Duodenal mucosa (tissue), 2 donors: ENCODE data around the gene PHGDH.
"Not testable (repeated sequence)": the region's sequence is repeated elsewhere in the genome, so short reads cannot be mapped to it uniquely, and the experiment has no call there.

Experiments
- H3K27ac ChIP-seq: one replicate; pipeline ENCODE4 v1.7.0; 2013; ENCODE audit warnings: low read depth, low read length
- H3K27me3 ChIP-seq, 2 donors: one replicate each; pipeline ENCODE4 v1.7.0; 2013; ENCODE audit warnings: low read length in 2 of 2, control low read depth in 1 of 2; ENCODE audit not compliant: insufficient read depth in 2 of 2, control insufficient read depth in 1 of 2
- H3K36me3 ChIP-seq, 2 donors: one replicate each; pipeline ENCODE4 v1.7.0; 2013; ENCODE audit warnings: low read length in 2 of 2, control low read depth in 1 of 2; ENCODE audit not compliant: insufficient read depth in 2 of 2, control insufficient read depth in 1 of 2
- H3K4me1 ChIP-seq, 2 donors: one replicate each; pipeline ENCODE4 v1.7.0; 2013; ENCODE audit warnings: low read length in 2 of 2, control low read depth in 1 of 2; ENCODE audit not compliant: insufficient read depth in 2 of 2, control insufficient read depth in 1 of 2
- H3K4me3 ChIP-seq, 2 donors: one replicate each; pipeline ENCODE4 v1.7.0; 2013; ENCODE audit warnings: low read length in 2 of 2, low read depth in 1 of 2
- H3K9ac ChIP-seq, 2 donors: one replicate each; pipeline ENCODE4 v1.7.0; 2013; ENCODE audit warnings: low read length in 2 of 2, low read depth in 1 of 2
- H3K9me3 ChIP-seq, 2 donors: one replicate each; pipeline ENCODE4 v1.7.0; 2013; ENCODE audit warnings: low read length in 2 of 2, control low read depth in 1 of 2; ENCODE audit not compliant: control insufficient read depth in 1 of 2

PHGDH gene

DNA sequence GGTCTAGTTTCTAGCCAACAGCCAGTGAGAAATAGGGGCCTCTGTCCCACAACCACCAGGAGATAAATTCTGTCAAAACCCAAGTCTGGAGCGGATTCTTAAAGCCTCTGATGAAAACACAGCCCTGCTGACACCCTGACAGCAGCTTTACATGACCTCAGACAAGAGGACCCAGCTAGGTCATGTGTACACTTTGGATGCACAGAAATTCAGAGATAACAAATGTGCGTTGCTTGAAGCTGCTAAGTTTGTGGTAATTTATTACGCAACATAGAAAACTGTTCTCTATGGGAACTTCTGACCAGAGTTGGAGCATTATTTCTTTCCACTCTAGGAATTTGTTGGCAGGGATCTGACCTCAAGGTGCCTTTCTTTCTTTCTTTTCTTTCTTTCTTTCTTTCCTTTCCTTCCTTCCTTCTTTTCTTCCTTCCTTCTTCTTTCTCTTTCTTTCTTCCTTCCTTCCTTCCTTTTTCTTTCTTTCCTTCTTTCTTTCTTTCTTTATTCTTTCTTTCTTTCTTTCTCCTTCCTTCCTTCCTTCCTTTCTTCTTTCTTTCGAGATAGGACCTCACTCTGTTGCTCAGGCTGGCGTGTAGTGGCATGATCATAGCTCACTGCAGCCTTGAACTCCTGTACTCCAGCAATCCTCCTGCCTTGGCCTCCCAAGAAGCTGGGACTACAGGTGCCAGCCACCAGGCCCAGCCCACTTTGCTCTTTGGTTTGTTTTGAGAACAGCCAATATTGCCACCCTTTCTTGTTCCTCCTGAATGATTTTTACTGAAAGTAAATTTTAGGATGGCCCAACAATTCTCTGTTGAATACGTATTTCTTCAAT, 71.8 kb downstream of the PHGDH start:
- no peaks in the 10 kb centered on the region for H3K27me3 ChIP-seq
- peaks cover 28 to 64% of the 10 kb centered on the region in 2 donors for H3K4me1 ChIP-seq
- H3K9me3 ChIP-seq, result no peaks in the 10 kb centered on the region
- no peak overlapping the region for H3K27ac ChIP-seq
- no peaks in the 10 kb centered on the region for H3K36me3 ChIP-seq
- H3K9ac ChIP-seq, result no peak overlapping the region
- H3K4me3 ChIP-seq, result no peak overlapping the region

GRCh38 chr1:119784191-119784781, 72.6 kb downstream of the PHGDH start:
- Histone ChIP-seq H3K9ac (no peak overlapping the region), H3K36me3 (no peaks in the 10 kb centered on the region), H3K4me3 (no peak overlapping the region), H3K27ac (no peak overlapping the region), H3K4me1 (peaks cover 27 to 63% of the 10 kb centered on the region in 2 donors), H3K9me3 (no peaks in the 10 kb centered on the region), H3K27me3 (no peaks in the 10 kb centered on the region)

DNA sequence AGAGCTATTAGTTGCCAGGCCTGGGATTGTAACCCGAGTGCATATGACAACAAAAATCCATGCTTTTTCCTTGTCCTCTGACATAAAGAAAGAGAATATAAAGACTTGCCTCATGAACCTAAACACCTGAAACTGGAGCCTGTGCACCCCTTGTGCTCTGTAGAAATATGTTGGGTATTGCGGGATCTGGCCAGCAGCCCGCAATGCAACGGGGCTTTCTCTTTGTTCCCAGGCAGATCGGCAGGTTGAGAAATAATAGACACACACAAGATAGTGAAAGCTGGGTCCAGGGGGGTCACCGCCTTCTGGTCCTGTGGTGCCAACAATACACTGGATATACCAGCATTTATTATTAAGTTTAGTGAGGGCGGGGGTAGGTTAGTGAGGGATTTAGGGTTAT, 74.3 kb downstream of the PHGDH start:
- not testable (repeated sequence) for H3K9ac ChIP-seq, H3K9me3 ChIP-seq, H3K27me3 ChIP-seq, H3K36me3 ChIP-seq, H3K27ac ChIP-seq, H3K4me3 ChIP-seq
- peaks cover 36 to 58% of the 10 kb centered on the region in 2 donors for H3K4me1 ChIP-seq

GRCh38 chr1:119786473-119787050, 74.8 kb downstream of the PHGDH start:
- not testable (repeated sequence) for H3K9me3 ChIP-seq, H3K27ac ChIP-seq, H3K4me3 ChIP-seq, H3K36me3 ChIP-seq, H3K9ac ChIP-seq, H3K27me3 ChIP-seq
- H3K4me1 ChIP-seq, result peaks cover 41 to 60% of the 10 kb centered on the region in 2 donors

DNA sequence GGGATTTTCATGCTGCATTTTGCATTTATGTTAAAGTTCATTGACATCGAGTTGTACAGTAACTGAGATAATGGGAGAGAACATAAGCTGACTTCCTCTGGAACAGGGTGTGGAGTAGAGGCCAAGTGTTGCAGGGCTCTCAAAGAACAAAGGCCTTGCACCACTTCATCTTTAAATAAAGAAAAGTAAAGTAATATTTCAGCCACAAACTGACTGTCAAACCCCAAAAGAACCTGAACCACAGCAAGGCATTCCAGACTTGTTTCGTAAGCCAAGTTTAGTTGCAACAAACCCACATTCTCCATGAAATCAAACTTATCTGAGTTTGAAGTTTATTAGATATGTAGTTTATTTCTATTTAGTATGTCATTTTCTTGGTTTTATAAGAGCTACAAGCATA, 76.0 kb downstream of the PHGDH start:
- no peak overlapping the region for H3K27ac ChIP-seq
- peaks cover 39 to 58% of the 10 kb centered on the region in 2 donors for H3K4me1 ChIP-seq
- H3K27me3 ChIP-seq, result no peaks in the 10 kb centered on the region
- no peaks in the 10 kb centered on the region for H3K9me3 ChIP-seq
- no peaks in the 10 kb centered on the region for H3K36me3 ChIP-seq
- H3K9ac ChIP-seq, result no peak overlapping the region
- no peak overlapping the region for H3K4me3 ChIP-seq

DNA sequence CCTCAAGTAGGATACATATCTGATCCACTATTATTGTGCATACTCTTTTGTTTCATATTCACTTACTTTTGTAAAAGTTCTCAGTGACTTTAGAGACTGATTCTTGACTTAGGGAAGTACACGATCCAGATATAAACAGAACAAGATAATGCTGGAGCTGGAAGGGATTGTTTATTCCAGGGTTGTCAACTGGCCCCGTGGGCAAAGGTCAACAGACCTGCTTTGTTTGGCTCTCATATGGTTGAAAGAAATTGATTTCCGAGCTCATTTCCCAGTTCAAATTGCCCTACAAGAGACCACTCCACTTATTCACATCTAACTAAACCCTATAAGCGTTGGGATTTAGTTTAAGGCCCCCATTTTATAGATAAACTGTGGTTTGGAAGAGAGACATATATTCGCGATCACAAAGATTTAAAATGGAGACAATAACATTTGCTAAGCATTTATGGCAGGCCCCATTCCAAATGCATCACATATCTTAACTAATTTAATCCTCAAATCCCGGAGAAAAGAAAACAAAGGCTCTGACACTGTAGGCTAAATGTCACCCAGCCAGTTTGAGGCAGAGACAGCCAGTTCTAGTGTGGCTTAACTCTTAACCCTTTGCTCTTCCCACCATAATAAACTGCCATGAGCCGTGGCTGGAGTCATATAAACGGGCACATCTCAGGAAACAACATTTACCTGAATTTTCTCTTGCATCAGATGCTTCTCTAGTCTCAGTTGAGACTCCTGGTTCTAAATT, 78.9 kb downstream of the PHGDH start:
- no peaks in the 10 kb centered on the region for H3K36me3 ChIP-seq
- peaks cover 36 to 52% of the 10 kb centered on the region in 2 donors for H3K4me1 ChIP-seq
- H3K9me3 ChIP-seq, result no peaks in the 10 kb centered on the region
- peak overlapping the region in 1 of 2 donors; percentile 19 for H3K4me3 ChIP-seq
- H3K27ac ChIP-seq, result no peak overlapping the region
- no peaks in the 10 kb centered on the region for H3K27me3 ChIP-seq
- no peak overlapping the region for H3K9ac ChIP-seq

DNA sequence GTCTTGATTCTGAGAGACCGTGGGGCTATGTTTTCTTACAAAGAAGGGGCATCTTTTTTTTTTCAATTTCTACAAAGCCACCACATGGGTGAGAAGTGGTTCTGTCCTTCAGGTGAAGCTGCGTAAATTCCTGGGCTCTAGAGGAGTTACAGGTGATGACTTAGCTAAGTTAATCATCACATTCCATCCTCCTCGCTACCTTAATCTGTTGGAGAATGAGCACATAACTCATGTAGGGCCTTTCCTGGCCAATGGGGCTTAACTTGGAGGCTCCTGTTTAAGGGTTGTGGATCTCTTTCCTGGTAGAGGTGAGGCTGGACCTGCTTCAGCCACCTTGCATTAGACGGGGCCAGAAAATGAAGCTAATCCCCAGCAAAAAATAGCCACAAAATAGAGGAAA, 79.6 kb downstream of the PHGDH start:
- H3K27me3 ChIP-seq, result no peaks in the 10 kb centered on the region
- no peak overlapping the region for H3K27ac ChIP-seq
- no peak overlapping the region for H3K4me3 ChIP-seq
- peaks cover 40 to 52% of the 10 kb centered on the region in 2 donors for H3K4me1 ChIP-seq
- no peaks in the 10 kb centered on the region for H3K36me3 ChIP-seq
- no peaks in the 10 kb centered on the region for H3K9me3 ChIP-seq
- H3K9ac ChIP-seq, result no peak overlapping the region
